Measurements from ENCODE around the gene SLC29A2. TPM values are rescaled to one million over a fixed set of nuclear protein-coding genes. Genes with fewer than 3 reads are reported as not detected.

SLC29A2 gene
- total RNA-seq, 1 experiment from 2014 or later: 39.7 TPM

- TF ChIP-seq, protein P1, sequence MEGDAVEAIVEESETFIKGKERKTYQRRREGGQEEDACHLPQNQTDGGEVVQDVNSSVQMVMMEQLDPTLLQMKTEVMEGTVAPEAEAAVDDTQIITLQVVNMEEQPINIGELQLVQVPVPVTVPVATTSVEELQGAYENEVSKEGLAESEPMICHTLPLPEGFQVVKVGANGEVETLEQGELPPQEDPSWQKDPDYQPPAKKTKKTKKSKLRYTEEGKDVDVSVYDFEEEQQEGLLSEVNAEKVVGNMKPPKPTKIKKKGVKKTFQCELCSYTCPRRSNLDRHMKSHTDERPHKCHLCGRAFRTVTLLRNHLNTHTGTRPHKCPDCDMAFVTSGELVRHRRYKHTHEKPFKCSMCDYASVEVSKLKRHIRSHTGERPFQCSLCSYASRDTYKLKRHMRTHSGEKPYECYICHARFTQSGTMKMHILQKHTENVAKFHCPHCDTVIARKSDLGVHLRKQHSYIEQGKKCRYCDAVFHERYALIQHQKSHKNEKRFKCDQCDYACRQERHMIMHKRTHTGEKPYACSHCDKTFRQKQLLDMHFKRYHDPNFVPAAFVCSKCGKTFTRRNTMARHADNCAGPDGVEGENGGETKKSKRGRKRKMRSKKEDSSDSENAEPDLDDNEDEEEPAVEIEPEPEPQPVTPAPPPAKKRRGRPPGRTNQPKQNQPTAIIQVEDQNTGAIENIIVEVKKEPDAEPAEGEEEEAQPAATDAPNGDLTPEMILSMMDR (IDR thresholded peaks at IDR 0.05 in 2 of 3, conservative IDR thresholded peaks at IDR 0.05 in 1 of 3; ENCODE audit: borderline replicate concordance in 1 of 3, insufficient read depth in 1 of 3, low read depth in 2 of 3, low read length in 2 of 3): 0 out of 6 replicates have a peak, but pooled peaks of 1 of the 3 experiments have one; percentile 6
- TF ChIP-seq EZH2 (IDR thresholded peaks at IDR 0.05): no peak
- peak; percentile 74 for TF ChIP-seq TCF7L2 (IDR thresholded peaks at IDR 0.05; ENCODE audit: borderline replicate concordance, extremely low read depth, insufficient read depth, insufficient read length)
- no peak for TF ChIP-seq EGR1 (IDR thresholded peaks at IDR 0.05; ENCODE audit: low read depth)
- no peak for TF ChIP-seq ZBTB33 (IDR thresholded peaks at IDR 0.05; ENCODE audit: extremely low read depth, insufficient replicate concordance, low read length)
- peak; percentile 48 for TF ChIP-seq YY1 (IDR thresholded peaks at IDR 0.05; ENCODE audit: extremely low read depth, insufficient replicate concordance, low read depth, low read length)
These were observed 26.8 kb downstream of the SLC29A2 start, which contains the start of gene BRMS1 (continued) for GRCh38 chr11:66344550-66345315.

- Histone ChIP-seq H3K9ac (ENCODE audit: low read length) (no peak overlapping the region), H3K27me3 (ENCODE audit: insufficient read depth, low read length) (no peaks in the 10 kb centered on the region), H3K4me1 (ENCODE audit: control insufficient read depth in 1 of 2, insufficient read depth in 2 of 2, low read length in 2 of 2) (peaks cover 11 to 35% of the 10 kb centered on the region in 2 experiments), H3K9me3 (ENCODE audit: control insufficient read depth in 1 of 2, insufficient read depth in 1 of 2, low read depth in 1 of 2, low read length in 2 of 2) (no peaks in the 10 kb centered on the region), H4K20me1 (ENCODE audit: insufficient read depth) (no peaks in the 10 kb centered on the region), H3K9me2 (ENCODE audit: insufficient read depth) (no peaks in the 10 kb centered on the region), H3K27ac (ENCODE audit: low read depth, low read length) (no peak overlapping the region), H3K36me3 (ENCODE audit: control insufficient read depth in 1 of 2, insufficient read depth in 2 of 2, low read length in 2 of 2) (peaks cover 8 to 12% of the 10 kb centered on the region in 2 experiments; a peak in 3 of 4 replicates), H3K79me2 (ENCODE audit: insufficient read depth, low read length) (peaks cover 22% of the 10 kb centered on the region), H2AFZ (ENCODE audit: low read depth, low read length, poor library complexity, severe bottlenecking) (no peak overlapping the region), H3K4me3 (replicated peaks in 1 of 2; ENCODE audit: low read depth in 1 of 2, low read length in 2 of 2) (no peak overlapping the region), H3K4me2 (ENCODE audit: low read length) (peak overlapping the region; percentile 89)
- CTCF ChIA-PET: no interaction called here
- DNase-seq (ENCODE audit: low read depth, low spot score) (no peak), ATAC-seq (no peak)
- TF ChIP-seq SIN3A (IDR thresholded peaks at IDR 0.05; ENCODE audit: low read depth) (no peak), SRF (IDR thresholded peaks at IDR 0.05; ENCODE audit: low read depth) (no peak), MAX (IDR thresholded peaks at IDR 0.05) (no peak), TCF7L2 (IDR thresholded peaks at IDR 0.05; ENCODE audit: borderline replicate concordance, extremely low read depth, insufficient read depth, insufficient read length) (no peak), EGR1 (IDR thresholded peaks at IDR 0.05; ENCODE audit: low read depth) (no peak), YY1 (IDR thresholded peaks at IDR 0.05; ENCODE audit: extremely low read depth, insufficient replicate concordance, low read depth, low read length) (no peak), SP1 (IDR thresholded peaks at IDR 0.05; ENCODE audit: low read depth) (no peak)
- intact Hi-C loops (cut with micrococcal nuclease): no loop called here
- RAD21 ChIA-PET (ENCODE audit: low non-redundant PET in 1 of 2, low total read pairs in 2 of 2, uncharacterized antibody in 2 of 2, unreplicated experiment in 2 of 2): no interaction called here
- no TSS peak for BruUV-seq (replicated peaks)
- POLR2A ChIA-PET: no interaction called here
These were observed 28.4 kb downstream of the SLC29A2 start for GRCh38 chr11:66343176-66343575.

All from HCT116 (cell line).